T-helper 1 cell treated with Interleukin-12 subunit alpha and Interleukin-12 subunit beta and Interleukin-4 antibody, amounts not matched to agents 30 μg/mL and 1 μg/mL, for 36 hours (primary cell): ENCODE results near the gene RPS24.

ENCODE experiments used
- H3K27ac Mint-ChIP-seq: one replicate; pipeline ENCODE4 v1.8.0; 2021; ENCODE audit warnings: mild to moderate bottlenecking, mixed read lengths
- H3K27me3 Mint-ChIP-seq: one replicate; pipeline ENCODE4 v1.8.0; 2021; ENCODE audit warnings: low read depth, mixed read lengths
- H3K36me3 Mint-ChIP-seq: one replicate; pipeline ENCODE4 v1.8.0; 2021; ENCODE audit warnings: low read depth, mixed read lengths
- H3K4me1 Mint-ChIP-seq: one replicate; pipeline ENCODE4 v1.8.0; 2021; ENCODE audit warnings: low read depth, mixed read lengths
- H3K4me3 Mint-ChIP-seq: one replicate; pipeline ENCODE4 v1.8.0; 2021; ENCODE audit warnings: mild to moderate bottlenecking, moderate library complexity, mixed read lengths
- H3K9me3 Mint-ChIP-seq: one replicate; pipeline ENCODE4 v1.8.0; 2021; ENCODE audit warnings: mixed read lengths

Gene RPS24

GRCh38 chr10:78038791-78039547 is 5.3 kb downstream of the RPS24 start:
- H3K4me1 Mint-ChIP-seq: peaks cover 41% of the 10 kb centered on the region
- no peaks in the 10 kb centered on the region for H3K9me3 Mint-ChIP-seq
- H3K4me3 Mint-ChIP-seq: no peak overlapping the region
- no peak overlapping the region for H3K27ac Mint-ChIP-seq
- H3K27me3 Mint-ChIP-seq: no peaks in the 10 kb centered on the region
- peaks cover 64% of the 10 kb centered on the region for H3K36me3 Mint-ChIP-seq

GRCh38 chr10:78039743-78040142 is 6.1 kb downstream of the RPS24 start:
- Mint-ChIP-seq H3K27me3 (no peaks in the 10 kb centered on the region), H3K36me3 (peaks cover 64% of the 10 kb centered on the region), H3K4me1 (peaks cover 44% of the 10 kb centered on the region), H3K27ac (no peak overlapping the region), H3K4me3 (no peak overlapping the region), H3K9me3 (no peaks in the 10 kb centered on the region)

- H3K4me1 Mint-ChIP-seq: peaks cover 38% of the 10 kb centered on the region
- peaks cover 51% of the 10 kb centered on the region for H3K36me3 Mint-ChIP-seq
- H3K27ac Mint-ChIP-seq: peak overlapping the region; percentile 8
- H3K9me3 Mint-ChIP-seq: no peaks in the 10 kb centered on the region
- H3K4me3 Mint-ChIP-seq: no peak overlapping the region
- H3K27me3 Mint-ChIP-seq: no peaks in the 10 kb centered on the region
Measured at GRCh38 chr10:78041170-78042057, 7.8 kb downstream of the RPS24 start.

- H3K27me3 Mint-ChIP-seq: no peaks in the 10 kb centered on the region
- H3K9me3 Mint-ChIP-seq: no peaks in the 10 kb centered on the region
- H3K36me3 Mint-ChIP-seq: peaks cover 45% of the 10 kb centered on the region
- no peak overlapping the region for H3K4me3 Mint-ChIP-seq
- no peak overlapping the region for H3K27ac Mint-ChIP-seq
- H3K4me1 Mint-ChIP-seq: peaks cover 34% of the 10 kb centered on the region
Measured at GRCh38 chr10:78042058-78042751, 8.5 kb downstream of the RPS24 start.

- Mint-ChIP-seq H3K27me3 (no peaks in the 10 kb centered on the region), H3K9me3 (no peaks in the 10 kb centered on the region), H3K36me3 (peaks cover 41% of the 10 kb centered on the region), H3K4me1 (peaks cover 33% of the 10 kb centered on the region), H3K27ac (no peak overlapping the region), H3K4me3 (no peak overlapping the region)
Measured at GRCh38 chr10:78042752-78043104, 9.1 kb downstream of the RPS24 start.

GRCh38 chr10:78044179-78044578 is 10.5 kb downstream of the RPS24 start:
- Mint-ChIP-seq H3K36me3 (peaks cover 33% of the 10 kb centered on the region), H3K27me3 (no peaks in the 10 kb centered on the region), H3K4me1 (peaks cover 31% of the 10 kb centered on the region), H3K4me3 (no peak overlapping the region), H3K27ac (no peak overlapping the region), H3K9me3 (no peaks in the 10 kb centered on the region)

GRCh38 chr10:78044699-78045098 is 11.0 kb downstream of the RPS24 start:
- Mint-ChIP-seq H3K9me3 (no peaks in the 10 kb centered on the region), H3K36me3 (peaks cover 28% of the 10 kb centered on the region), H3K4me3 (no peak overlapping the region), H3K27me3 (no peaks in the 10 kb centered on the region), H3K4me1 (peaks cover 29% of the 10 kb centered on the region), H3K27ac (no peak overlapping the region)

- H3K4me3 Mint-ChIP-seq: no peak overlapping the region
- no peak overlapping the region for H3K27ac Mint-ChIP-seq
- H3K9me3 Mint-ChIP-seq: no peaks in the 10 kb centered on the region
- H3K4me1 Mint-ChIP-seq: peaks cover 26% of the 10 kb centered on the region
- H3K36me3 Mint-ChIP-seq: peaks cover 24% of the 10 kb centered on the region
- H3K27me3 Mint-ChIP-seq: no peaks in the 10 kb centered on the region
Measured at GRCh38 chr10:78045237-78045636, 11.6 kb downstream of the RPS24 start.

- no peaks in the 10 kb centered on the region for H3K27me3 Mint-ChIP-seq
- no peaks in the 10 kb centered on the region for H3K9me3 Mint-ChIP-seq
- H3K27ac Mint-ChIP-seq: no peak overlapping the region
- H3K4me3 Mint-ChIP-seq: no peak overlapping the region
- peaks cover 25% of the 10 kb centered on the region for H3K4me1 Mint-ChIP-seq
- peaks cover 19% of the 10 kb centered on the region for H3K36me3 Mint-ChIP-seq
Measured at GRCh38 chr10:78045856-78046255, 12.2 kb downstream of the RPS24 start.

GRCh38 chr10:78046711-78047269 is 13.1 kb downstream of the RPS24 start:
- Mint-ChIP-seq H3K4me3 (no peak overlapping the region), H3K4me1 (peaks cover 17% of the 10 kb centered on the region), H3K27me3 (no peaks in the 10 kb centered on the region), H3K27ac (no peak overlapping the region), H3K36me3 (peaks cover 9% of the 10 kb centered on the region), H3K9me3 (no peaks in the 10 kb centered on the region)

GRCh38 chr10:78047314-78047891 is 13.7 kb downstream of the RPS24 start:
- peaks cover 5% of the 10 kb centered on the region for H3K36me3 Mint-ChIP-seq
- H3K9me3 Mint-ChIP-seq: no peaks in the 10 kb centered on the region
- no peak overlapping the region for H3K4me3 Mint-ChIP-seq
- H3K4me1 Mint-ChIP-seq: peaks cover 17% of the 10 kb centered on the region
- no peak overlapping the region for H3K27ac Mint-ChIP-seq
- H3K27me3 Mint-ChIP-seq: no peaks in the 10 kb centered on the region

- no peak overlapping the region for H3K27ac Mint-ChIP-seq
- no peak overlapping the region for H3K4me3 Mint-ChIP-seq
Measured at GRCh38 chr10:78049851-78050250, 16.2 kb downstream of the RPS24 start.

GRCh38 chr10:78053211-78053868 is 19.7 kb downstream of the RPS24 start:
- no peak overlapping the region for H3K4me3 Mint-ChIP-seq
- H3K36me3 Mint-ChIP-seq: no peaks in the 10 kb centered on the region
- H3K9me3 Mint-ChIP-seq: no peaks in the 10 kb centered on the region
- H3K27ac Mint-ChIP-seq: no peak overlapping the region
- peaks cover 5% of the 10 kb centered on the region for H3K4me1 Mint-ChIP-seq
- H3K27me3 Mint-ChIP-seq: no peaks in the 10 kb centered on the region

More at GRCh38 chr10:78049851-78050250, 16.2 kb downstream of the RPS24 start:
- H3K4me1 Mint-ChIP-seq: peaks cover 11% of the 10 kb centered on the region
- no peaks in the 10 kb centered on the region for H3K27me3 Mint-ChIP-seq
- no peaks in the 10 kb centered on the region for H3K36me3 Mint-ChIP-seq
- no peaks in the 10 kb centered on the region for H3K9me3 Mint-ChIP-seq

- peaks cover under 1% of the 10 kb centered on the region for H3K27me3 Mint-ChIP-seq
Measured at GRCh38 chr10:78058562-78058961, 24.9 kb downstream of the RPS24 start.

More at GRCh38 chr10:78058562-78058961, 24.9 kb downstream of the RPS24 start:
- no peaks in the 10 kb centered on the region for H3K36me3 Mint-ChIP-seq
- H3K4me3 Mint-ChIP-seq: no peak overlapping the region
- no peaks in the 10 kb centered on the region for H3K9me3 Mint-ChIP-seq
- no peak overlapping the region for H3K27ac Mint-ChIP-seq
- H3K4me1 Mint-ChIP-seq: peaks cover 17% of the 10 kb centered on the region
